OCI-LY1 (cell line): ENCODE data around the gene LAMC1.

ENCODE experiments used
- EZH2 ChIP-seq: fragments of 200-600 bp; sonication (generic), shearing (Covaris generic); IDR thresholded peaks from 2 replicates; pipeline ENCODE4 v1.8.0; 2017; ENCODE audit warnings: borderline replicate concordance, mixed run types, mild to moderate bottlenecking, antibody characterized with exemption, low read length, moderate library complexity, mixed read lengths
- TF ChIP-seq, protein P1 (sequence below): fragments of 200-600 bp; sonication (generic), shearing (Covaris generic); IDR thresholded peaks from 2 replicates; pipeline ENCODE4 v1.5.1; 2017; ENCODE audit warnings: mild to moderate bottlenecking, antibody characterized with exemption, low read length, moderate library complexity, mixed read lengths

DNA sequence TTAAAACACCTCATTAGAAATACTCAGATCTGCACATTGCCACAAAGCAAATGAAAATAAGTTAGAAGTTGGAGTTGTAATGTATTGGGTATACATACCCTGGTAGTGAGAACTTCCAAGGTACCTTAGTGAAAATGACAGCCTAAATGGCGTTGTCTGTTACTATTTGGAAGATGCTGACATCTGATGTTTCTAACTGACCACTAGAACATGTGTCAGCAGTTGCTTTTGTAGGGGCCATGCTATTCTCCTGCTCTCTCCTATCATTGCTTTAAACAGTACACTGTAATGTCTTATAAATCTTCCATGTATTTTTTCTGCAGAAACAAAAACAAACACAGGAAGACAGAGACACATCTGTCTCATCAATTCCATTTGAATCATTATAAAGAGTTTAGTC lies 40.1 kb downstream of the LAMC1 start:
- TF ChIP-seq, protein P1, sequence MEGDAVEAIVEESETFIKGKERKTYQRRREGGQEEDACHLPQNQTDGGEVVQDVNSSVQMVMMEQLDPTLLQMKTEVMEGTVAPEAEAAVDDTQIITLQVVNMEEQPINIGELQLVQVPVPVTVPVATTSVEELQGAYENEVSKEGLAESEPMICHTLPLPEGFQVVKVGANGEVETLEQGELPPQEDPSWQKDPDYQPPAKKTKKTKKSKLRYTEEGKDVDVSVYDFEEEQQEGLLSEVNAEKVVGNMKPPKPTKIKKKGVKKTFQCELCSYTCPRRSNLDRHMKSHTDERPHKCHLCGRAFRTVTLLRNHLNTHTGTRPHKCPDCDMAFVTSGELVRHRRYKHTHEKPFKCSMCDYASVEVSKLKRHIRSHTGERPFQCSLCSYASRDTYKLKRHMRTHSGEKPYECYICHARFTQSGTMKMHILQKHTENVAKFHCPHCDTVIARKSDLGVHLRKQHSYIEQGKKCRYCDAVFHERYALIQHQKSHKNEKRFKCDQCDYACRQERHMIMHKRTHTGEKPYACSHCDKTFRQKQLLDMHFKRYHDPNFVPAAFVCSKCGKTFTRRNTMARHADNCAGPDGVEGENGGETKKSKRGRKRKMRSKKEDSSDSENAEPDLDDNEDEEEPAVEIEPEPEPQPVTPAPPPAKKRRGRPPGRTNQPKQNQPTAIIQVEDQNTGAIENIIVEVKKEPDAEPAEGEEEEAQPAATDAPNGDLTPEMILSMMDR: no peak
- TF ChIP-seq EZH2: no peak
